GM12892 (cell line): Measurements from ENCODE around the gene WDR64.

Experiments
- POLR2A ChIP-seq: IDR thresholded peaks from 2 replicates; pipeline ENCODE4 v1.6.1; 2011; ENCODE audit warnings: low read depth, low read length, control low read depth
- POLR2AphosphoS5 ChIP-seq: IDR thresholded peaks from 2 replicates; pipeline ENCODE4 v1.6.1; 2011; ENCODE audit warnings: low read depth, low read length, control low read depth
- TAF1 ChIP-seq: IDR thresholded peaks from 2 replicates; pipeline ENCODE4 v1.6.1; 2011; ENCODE audit warnings: low read depth, mild to moderate bottlenecking, control low read depth, low read length, borderline replicate concordance

DNA sequence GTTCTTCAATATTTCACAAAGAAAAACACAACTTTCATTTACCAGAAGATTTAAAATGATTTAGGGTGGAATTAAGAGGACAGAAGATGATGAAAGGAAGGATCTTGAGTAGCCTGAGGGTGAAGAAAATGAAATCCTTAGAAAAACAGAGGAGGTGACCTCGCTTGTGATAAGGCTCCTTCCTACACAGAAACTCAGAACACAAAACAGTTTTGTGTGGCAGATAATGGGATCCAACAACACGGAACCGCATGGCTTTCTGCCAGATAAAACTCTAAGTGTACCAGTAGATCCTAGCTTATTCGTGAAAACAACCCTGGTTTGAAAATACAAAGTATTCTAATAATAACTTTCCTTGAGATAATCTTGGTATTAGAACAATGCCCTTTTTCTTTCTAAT, 121.9 kb downstream of the WDR64 start:
- no peak for TF ChIP-seq TAF1
- TF ChIP-seq POLR2A: no peak
- no peak for TF ChIP-seq POLR2AphosphoS5
